ENCODE data around the gene GAA.

Gene GAA

GRCh38 chr17:80158846-80159245 lies 57.5 kb downstream of the GAA start:
- H3K9me3 ChIP-seq (ENCODE audit: control insufficient read depth, low read length), result peaks cover 10% of the 10 kb centered on the region
- H3K9ac ChIP-seq (ENCODE audit: low read length), result no peak overlapping the region
- H3K36me3 ChIP-seq (ENCODE audit: control insufficient read depth, insufficient read depth, low read length, severe bottlenecking), result no peaks in the 10 kb centered on the region
- no peaks in the 10 kb centered on the region for H3K4me1 ChIP-seq (ENCODE audit: control insufficient read depth, insufficient read depth, low read length)
- DNase-seq (ENCODE audit: low read depth), result no peak
- H3K27me3 ChIP-seq (replicated peaks; ENCODE audit: control insufficient read depth, insufficient read depth, low read length), result peaks cover 8% of the 10 kb centered on the region
- no peak overlapping the region for H3K4me3 ChIP-seq (ENCODE audit: low read length)

- Histone ChIP-seq H3K36me3 (ENCODE audit: control insufficient read depth, insufficient read depth, low read length, severe bottlenecking) (no peaks in the 10 kb centered on the region), H3K4me3 (ENCODE audit: low read length) (no peak overlapping the region)
- no peak for DNase-seq (ENCODE audit: low read depth)
Measured at GRCh38 chr17:80160536-80160935, 59.2 kb downstream of the GAA start.

GRCh38 chr17:80163336-80163735 lies 62.0 kb downstream of the GAA start:
- H3K9ac ChIP-seq (ENCODE audit: low read length), result no peak overlapping the region
- H3K4me3 ChIP-seq (ENCODE audit: low read length), result no peak overlapping the region
- no peak for DNase-seq (ENCODE audit: low read depth)
- no peaks in the 10 kb centered on the region for H3K36me3 ChIP-seq (ENCODE audit: control insufficient read depth, insufficient read depth, low read length, severe bottlenecking)
- H3K4me1 ChIP-seq (ENCODE audit: control insufficient read depth, insufficient read depth, low read length), result no peaks in the 10 kb centered on the region
- H3K9me3 ChIP-seq (ENCODE audit: control insufficient read depth, low read length), result no peaks in the 10 kb centered on the region
- peaks cover 18% of the 10 kb centered on the region for H3K27me3 ChIP-seq (replicated peaks; ENCODE audit: control insufficient read depth, insufficient read depth, low read length)

More at GRCh38 chr17:80160536-80160935, 59.2 kb downstream of the GAA start:
- Histone ChIP-seq H3K9ac (ENCODE audit: low read length) (no peak overlapping the region), H3K9me3 (ENCODE audit: control insufficient read depth, low read length) (peaks cover 8% of the 10 kb centered on the region), H3K27me3 (replicated peaks; ENCODE audit: control insufficient read depth, insufficient read depth, low read length) (peaks cover 11% of the 10 kb centered on the region), H3K4me1 (ENCODE audit: control insufficient read depth, insufficient read depth, low read length) (no peaks in the 10 kb centered on the region)

GRCh38 chr17:80164185-80164584 lies 62.8 kb downstream of the GAA start:
- Histone ChIP-seq H3K27me3 (replicated peaks; ENCODE audit: control insufficient read depth, insufficient read depth, low read length) (peaks cover 27% of the 10 kb centered on the region), H3K36me3 (ENCODE audit: control insufficient read depth, insufficient read depth, low read length, severe bottlenecking) (no peaks in the 10 kb centered on the region), H3K4me3 (ENCODE audit: low read length) (no peak overlapping the region), H3K9ac (ENCODE audit: low read length) (no peak overlapping the region), H3K4me1 (ENCODE audit: control insufficient read depth, insufficient read depth, low read length) (no peaks in the 10 kb centered on the region), H3K9me3 (ENCODE audit: control insufficient read depth, low read length) (no peaks in the 10 kb centered on the region)
- DNase-seq (ENCODE audit: low read depth), result no peak

- no peaks in the 10 kb centered on the region for H3K4me1 ChIP-seq (ENCODE audit: control insufficient read depth, insufficient read depth, low read length)
- no peak for DNase-seq (ENCODE audit: low read depth)
- H3K9me3 ChIP-seq (ENCODE audit: control insufficient read depth, low read length), result no peaks in the 10 kb centered on the region
- H3K4me3 ChIP-seq (ENCODE audit: low read length), result no peak overlapping the region
- H3K9ac ChIP-seq (ENCODE audit: low read length), result no peak overlapping the region
- H3K27me3 ChIP-seq (replicated peaks; ENCODE audit: control insufficient read depth, insufficient read depth, low read length), result peaks cover 33% of the 10 kb centered on the region
- no peaks in the 10 kb centered on the region for H3K36me3 ChIP-seq (ENCODE audit: control insufficient read depth, insufficient read depth, low read length, severe bottlenecking)
Measured at GRCh38 chr17:80166446-80166845, 65.1 kb downstream of the GAA start.

- Histone ChIP-seq H3K4me1 (ENCODE audit: control insufficient read depth, insufficient read depth, low read length) (no peaks in the 10 kb centered on the region), H3K9me3 (ENCODE audit: control insufficient read depth, low read length) (no peaks in the 10 kb centered on the region), H3K4me3 (ENCODE audit: low read length) (no peak overlapping the region), H3K36me3 (ENCODE audit: control insufficient read depth, insufficient read depth, low read length, severe bottlenecking) (no peaks in the 10 kb centered on the region), H3K27me3 (replicated peaks; ENCODE audit: control insufficient read depth, insufficient read depth, low read length) (peaks cover 41% of the 10 kb centered on the region), H3K9ac (ENCODE audit: low read length) (no peak overlapping the region)
- no peak for DNase-seq (ENCODE audit: low read depth)
Measured at GRCh38 chr17:80168371-80168770, 67.0 kb downstream of the GAA start.

GRCh38 chr17:80169107-80169506 lies 67.7 kb downstream of the GAA start:
- Histone ChIP-seq H3K4me3 (ENCODE audit: low read length) (no peak overlapping the region), H3K36me3 (ENCODE audit: control insufficient read depth, insufficient read depth, low read length, severe bottlenecking) (no peaks in the 10 kb centered on the region), H3K9me3 (ENCODE audit: control insufficient read depth, low read length) (no peaks in the 10 kb centered on the region), H3K4me1 (ENCODE audit: control insufficient read depth, insufficient read depth, low read length) (no peaks in the 10 kb centered on the region), H3K9ac (ENCODE audit: low read length) (no peak overlapping the region), H3K27me3 (replicated peaks; ENCODE audit: control insufficient read depth, insufficient read depth, low read length) (peaks cover 41% of the 10 kb centered on the region)
- DNase-seq (ENCODE audit: low read depth), result no peak

Measured in adipocyte (in vitro differentiated cells).